Ramos (cell line): ENCODE measurements around the gene ZBTB44.

Experiments used
- in situ Hi-C: fragments of 300-500 bp; cut with MboI; formaldehyde crosslinking; loops from one replicate; pipeline ENCODE4 v1.14.3; 2022; ENCODE audit warnings: low sequenced_read_pairs; ENCODE audit not compliant: unreplicated experiment

The ZBTB44 gene

GRCh38 chr11:130183878-130184610, 130.7 kb downstream of the ZBTB44 start:
- in situ Hi-C loops: loop anchor here (5.0 kb wide), 1 partner anchor 37 kb away; no protein-coding TSS in a partner anchor

- in situ Hi-C loops: loop anchor here (5.0 kb wide), 1 partner anchor 34 kb away; no protein-coding TSS in a partner anchor
Measured at GRCh38 chr11:130181295-130182272, 133.1 kb downstream of the ZBTB44 start.

- in situ Hi-C loops: loop anchor here (5.0 kb wide), 1 partner anchor 34 kb away; no protein-coding TSS in a partner anchor
Measured at GRCh38 chr11:130180896-130181294, 133.8 kb downstream of the ZBTB44 start.

- in situ Hi-C loops: loop anchor here (5.0 kb wide), 1 partner anchor 33 kb away; no protein-coding TSS in a partner anchor
Measured at GRCh38 chr11:130180491-130180890, 134.2 kb downstream of the ZBTB44 start.

GRCh38 chr11:130179396-130180306, 135.1 kb downstream of the ZBTB44 start:
- in situ Hi-C loops: loop anchor here (5.0 kb wide), 1 partner anchor 32 kb away; no protein-coding TSS in a partner anchor

GRCh38 chr11:130178441-130179339, 136.0 kb downstream of the ZBTB44 start:
- in situ Hi-C loops: no loop called here

GRCh38 chr11:130177782-130178181, 136.9 kb downstream of the ZBTB44 start:
- in situ Hi-C loops: no loop called here
